HepG2 (cell line): ENCODE data around the gene ZNF23. TPM values are rescaled to one million over a fixed set of nuclear protein-coding genes. Genes with fewer than 3 reads are reported as not detected.

Experiments used
- ATAC-seq: fragments of 200-7000 bp; cut with Tn5 transposase; 3 replicates; pipeline ENCODE4 v1.9.1; 2020; ENCODE audit warnings: mild to moderate bottlenecking, moderate library complexity
- BruUV-seq: library from RNA; stranded (reverse); fragments of 400-500 nt; replicated peaks from 2 replicates; lab custom pipeline; 2021; lab: Mats Ljungman, UMichigan
- CTCF ChIA-PET: fragments of 300-600 bp; formaldehyde crosslinking; extraction: SDS; loops from one replicate; lab custom pipeline; 2021; ENCODE audit warnings: low total read pairs, inconsistent platforms, low intra/inter-chr PET ratio; lab: Yijun Ruan, JAX
- POLR2A ChIA-PET: fragments of 350-600 bp; sonication (Branson Sonifier 250); formaldehyde crosslinking; loops from one replicate; lab custom pipeline; 2020; ENCODE audit warnings: antibody characterized with exemption, inconsistent platforms; lab: Yijun Ruan, JAX
- DNase-seq: peaks from one replicate; pipeline ENCODE4 v3.0.0-alpha.2; 2015; ENCODE audit warnings: low spot score
- FAIRE-seq: peaks from 3 replicates; lab custom pipeline; 2011; peaks lifted over from hg19 to GRCh38; lab: Jason Lieb, UNC
- H2AFZ ChIP-seq: one replicate; pipeline ENCODE4 v1.6.1; 2011; ENCODE audit warnings: low read length, inconsistent platforms
- H3K27ac ChIP-seq: fragments of 300-600 bp; 3 replicates; pipeline ENCODE4 v1.8.0; 2011; ENCODE audit warnings: mixed run types, mild to moderate bottlenecking, mixed read lengths, low read length, inconsistent platforms; ENCODE audit not compliant: insufficient read depth; ENCODE audit errors: extremely low read length
- H3K27me3 ChIP-seq, 2 experiments: fragments of 200-600 bp in 1 of 2; 2 replicates in 1 of 2; 3 replicates in 1 of 2; pipeline versions ENCODE4 v1.6.0 to v1.8.0; 2011; ENCODE audit warnings: low read length in 2 of 2, mild to moderate bottlenecking in 2 of 2, moderate library complexity in 2 of 2, inconsistent platforms in 1 of 2; ENCODE audit not compliant: insufficient read depth in 2 of 2, control insufficient read depth in 1 of 2
- H3K36me3 ChIP-seq, 2 experiments: fragments of 200-600 bp in 1 of 2; replicated peaks in 1 of 2; 2 replicates in 1 of 2; 3 replicates in 1 of 2; pipeline versions ENCODE4 v1.5.1 to v1.8.0; 2011; ENCODE audit warnings: low read length in 2 of 2, inconsistent platforms in 1 of 2; ENCODE audit not compliant: insufficient read depth in 2 of 2, control insufficient read depth in 1 of 2
- H3K4me1 ChIP-seq: 2 replicates; pipeline ENCODE4 v1.5.1; 2012; ENCODE audit warnings: low read length, inconsistent platforms; ENCODE audit not compliant: insufficient read depth
- H3K4me2 ChIP-seq: 2 replicates; pipeline ENCODE4 v1.6.0; 2011; ENCODE audit warnings: low read depth, low read length, inconsistent platforms
- H3K4me3 ChIP-seq, 3 experiments: fragments of 200-600 bp in 1 of 3; sonication (generic), shearing (Covaris generic) in 1 of 3; replicated peaks in 1 of 3; 2 replicates each; pipeline ENCODE4 v1.5.1; 2011 to 2016; ENCODE audit warnings: low read length in 3 of 3, inconsistent platforms in 2 of 3, low read depth in 2 of 3, mild to moderate bottlenecking in 2 of 3, control low read depth in 1 of 3, mixed read lengths in 1 of 3; ENCODE audit not compliant: insufficient read depth in 1 of 3
- H3K79me2 ChIP-seq: one replicate; pipeline ENCODE4 v1.6.1; 2011; ENCODE audit warnings: low read length, inconsistent platforms; ENCODE audit not compliant: insufficient read depth
- H3K9ac ChIP-seq: 2 replicates; pipeline ENCODE4 v1.6.0; 2011; ENCODE audit warnings: mild to moderate bottlenecking, low read depth, low read length, inconsistent platforms; ENCODE audit not compliant: insufficient read depth
- H3K9me3 ChIP-seq: 2 replicates; pipeline ENCODE4 v1.5.1; 2012; ENCODE audit warnings: mild to moderate bottlenecking, low read length
- H4K20me1 ChIP-seq: 2 replicates; pipeline ENCODE4 v1.6.0; 2011; ENCODE audit warnings: inconsistent platforms, mild to moderate bottlenecking, low read length, moderate library complexity; ENCODE audit not compliant: insufficient read depth
- ARHGAP35 ChIP-seq: sonication (generic); formaldehyde crosslinking; IDR thresholded peaks from 2 replicates; pipeline ENCODE4 v1.9.0; 2022; ENCODE audit warnings: mild to moderate bottlenecking, inconsistent platforms, moderate library complexity, missing genetic modification reagents, borderline replicate concordance
- GPN1 ChIP-seq: sonication (generic); formaldehyde crosslinking; IDR thresholded peaks from 2 replicates; pipeline ENCODE4 v1.5.1; 2020; ENCODE audit warnings: missing genetic modification reagents, borderline replicate concordance
- HMG20A ChIP-seq: IDR thresholded peaks from 2 replicates; pipeline ENCODE4 v1.6.1; 2016; ENCODE audit warnings: borderline replicate concordance
- HMG20B ChIP-seq: conservative IDR thresholded peaks from 2 replicates; pipeline ENCODE4 v1.6.1; 2016; ENCODE audit warnings: missing genetic modification reagents, missing compliant biosample characterization
- KMT2A ChIP-seq: sonication (generic); formaldehyde crosslinking; IDR thresholded peaks from 2 replicates; pipeline ENCODE4 v1.4.0; 2020; ENCODE audit warnings: missing genetic modification reagents
- MYPOP ChIP-seq: sonication (generic); formaldehyde crosslinking; IDR thresholded peaks from 2 replicates; pipeline ENCODE4 v1.8.1; 2023; ENCODE audit warnings: mild to moderate bottlenecking, moderate library complexity, missing genetic modification reagents
- PAWR ChIP-seq: sonication (generic); formaldehyde crosslinking; IDR thresholded peaks from 2 replicates; pipeline ENCODE4 v1.4.0; 2020; ENCODE audit warnings: missing genetic modification reagents, mild to moderate bottlenecking, borderline replicate concordance
- RARA ChIP-seq: IDR thresholded peaks from 2 replicates; pipeline ENCODE4 v1.6.1; 2016; ENCODE audit warnings: missing genetic modification reagents, missing compliant biosample characterization
- TAF1 ChIP-seq: sonication (generic); formaldehyde crosslinking; IDR thresholded peaks from 2 replicates; pipeline ENCODE4 v1.4.0; 2020; ENCODE audit warnings: missing genetic modification reagents
- ZBTB3 ChIP-seq: sonication (generic); formaldehyde crosslinking; IDR thresholded peaks from 2 replicates; pipeline ENCODE4 v1.4.0; 2020; ENCODE audit warnings: low read depth, mild to moderate bottlenecking, moderate library complexity, missing genetic modification reagents, borderline replicate concordance
- ZFYVE20 ChIP-seq: sonication (generic); formaldehyde crosslinking; IDR thresholded peaks from 2 replicates; pipeline ENCODE4 v1.8.0; 2023; ENCODE audit warnings: low read depth, mild to moderate bottlenecking, moderate library complexity, missing genetic modification reagents, borderline replicate concordance
- ZNF234 ChIP-seq: sonication (generic); formaldehyde crosslinking; conservative IDR thresholded peaks from 2 replicates; pipeline ENCODE4 v1.5.1; 2020; ENCODE audit warnings: mild to moderate bottlenecking, missing genetic modification reagents
- ZNF251 ChIP-seq: sonication (generic); formaldehyde crosslinking; IDR thresholded peaks from 2 replicates; pipeline ENCODE4 v1.9.0; 2021; ENCODE audit warnings: mild to moderate bottlenecking, missing genetic modification reagents
- ZNF816 ChIP-seq: sonication (generic); formaldehyde crosslinking; IDR thresholded peaks from 2 replicates; pipeline ENCODE4 v1.8.0; 2022; ENCODE audit warnings: missing genetic modification reagents, mild to moderate bottlenecking, borderline replicate concordance
- ZSCAN9 ChIP-seq: IDR thresholded peaks from 2 replicates; pipeline ENCODE4 v1.6.1; 2016; ENCODE audit warnings: borderline replicate concordance
- in situ Hi-C: cut with HindIII; loops from 2 replicates; pipeline ENCODE4 v1.10.0; 2017; ENCODE audit warnings: low pct_unique_long_range_greater_than_20kb; ENCODE audit not compliant: extremely low pct_ligation_motif_present
- intact Hi-C: fragments of 100-400 bp; cut with micrococcal nuclease; formaldehyde crosslinking; loops from one replicate; pipeline ENCODE4 v1.10.0; 2022; ENCODE audit not compliant: unreplicated experiment
- polyA plus RNA-seq, 8 experiments: library from polyadenylated mRNA; depleted of rRNA in 3 of 8; stranded (reverse) in 7 of 8; unstranded in 1 of 8; fragments of >200 nt; fragmentation: Illumina TruSeq in 4 of 8; extraction: Trizol in 4 of 8; gene quantifications; 2 replicates each; pipeline versions ENCODE4 v1.2.1 to v1.2.3, GENCODE V29; 2011 to 2016; ENCODE audit warnings: low read depth in 4 of 8, missing spikeins in 1 of 8, mixed read lengths in 1 of 8; ENCODE audit not compliant: insufficient read depth in 1 of 8
- total RNA-seq, 5 experiments: library from RNA; depleted of rRNA; stranded (reverse); fragments of >200 nt; fragmentation: Illumina TruSeq; extraction: Trizol; gene quantifications; 2 replicates each; pipeline ENCODE4 v1.2.3, GENCODE V29; 2016; ENCODE audit warnings: low read depth in 1 of 5

ZNF23 gene
- total and polyA plus RNA-seq, 2 of the 13 experiments (the other 11 are each of a cell fraction or from before 2014, with no cell fraction given), result 8.6 to 12.2 TPM

GRCh38 chr16:71490361-71490760 is 28.3 kb upstream of the ZNF23 start:
- H4K20me1 ChIP-seq, result no peaks in the 10 kb centered on the region
- ChIA-PET CTCF (no interaction called here), POLR2A (no interaction called here)
- TF ChIP-seq KMT2A (CRISPR knock-in tag) (no peak), ZNF234 (CRISPR knock-in tag) (no peak), MYPOP (CRISPR knock-in tag) (no peak), ARHGAP35 (CRISPR knock-in tag) (no peak), RARA (CRISPR knock-in tag) (no peak), ZFYVE20 (no peak), ZNF251 (no peak), TAF1 (CRISPR knock-in tag) (no peak), HMG20B (CRISPR knock-in tag) (no peak), ZSCAN9 (no peak), ZBTB3 (CRISPR knock-in tag) (no peak), GPN1 (no peak), PAWR (CRISPR knock-in tag) (no peak), HMG20A (CRISPR knock-in tag) (no peak), ZNF816 (no peak)
- no peak overlapping the region for H3K9ac ChIP-seq
- FAIRE-seq (no peak), ATAC-seq (no peak), DNase-seq (no peak)
- H2AFZ ChIP-seq, result no peak overlapping the region
- intact Hi-C loops, result no loop called here
- peaks cover 0 to 4% of the 10 kb centered on the region in 2 experiments; a peak in 2 of 5 replicates for H3K27me3 ChIP-seq
- no peaks in the 10 kb centered on the region for H3K36me3 ChIP-seq
- no peaks in the 10 kb centered on the region for H3K9me3 ChIP-seq
- no peak overlapping the region for H3K27ac ChIP-seq
- H3K4me2 ChIP-seq, result no peak overlapping the region
- H3K4me3 ChIP-seq, result no peak overlapping the region
- no peaks in the 10 kb centered on the region for H3K4me1 ChIP-seq
- BruUV-seq, result no TSS peak
- no peaks in the 10 kb centered on the region for H3K79me2 ChIP-seq
- in situ Hi-C loops, result loop anchor here (10.0 kb wide), 1 partner anchor 46 kb away; the partner anchor contains the start of gene TLE7
